ENCODE measurements around the gene LRRC8A.

Gene LRRC8A

DNA sequence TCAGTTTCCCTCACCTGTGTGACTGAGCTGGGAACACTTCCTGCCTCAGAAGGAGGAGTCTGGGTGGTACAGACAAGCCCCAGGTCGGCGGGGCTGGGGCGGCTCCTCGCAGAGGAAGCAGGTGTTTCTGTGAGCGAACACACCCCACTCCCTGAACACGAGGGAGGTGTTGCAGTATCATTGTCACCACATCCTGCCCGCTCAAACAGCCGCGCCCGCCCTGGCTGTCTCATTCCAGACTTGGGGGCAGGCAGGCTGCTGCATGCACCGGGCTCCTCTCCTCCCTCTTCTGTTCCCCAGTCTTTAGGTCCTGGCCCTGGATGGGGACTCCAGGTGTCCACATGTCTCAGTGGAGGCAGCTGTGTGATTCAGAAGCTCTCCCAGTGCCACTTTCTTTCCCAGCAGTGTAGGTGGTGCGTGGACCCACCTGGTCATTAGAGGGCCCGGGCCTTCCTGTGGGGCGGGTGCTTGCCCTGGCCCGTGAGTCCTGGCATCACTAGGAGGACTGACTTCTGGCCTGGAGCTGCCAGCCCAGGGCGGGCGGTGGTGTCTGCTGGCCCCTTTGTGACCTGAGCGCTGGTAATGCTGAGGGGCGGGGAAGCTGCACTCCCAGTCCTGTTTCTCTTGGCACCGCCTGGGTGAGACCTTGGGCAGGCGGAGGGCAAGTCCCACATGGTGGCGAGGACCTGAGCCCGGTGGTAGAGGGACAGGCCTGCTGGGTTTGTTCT is 20.6 kb downstream of the LRRC8A start:
- DNase-seq: no peak

DNA sequence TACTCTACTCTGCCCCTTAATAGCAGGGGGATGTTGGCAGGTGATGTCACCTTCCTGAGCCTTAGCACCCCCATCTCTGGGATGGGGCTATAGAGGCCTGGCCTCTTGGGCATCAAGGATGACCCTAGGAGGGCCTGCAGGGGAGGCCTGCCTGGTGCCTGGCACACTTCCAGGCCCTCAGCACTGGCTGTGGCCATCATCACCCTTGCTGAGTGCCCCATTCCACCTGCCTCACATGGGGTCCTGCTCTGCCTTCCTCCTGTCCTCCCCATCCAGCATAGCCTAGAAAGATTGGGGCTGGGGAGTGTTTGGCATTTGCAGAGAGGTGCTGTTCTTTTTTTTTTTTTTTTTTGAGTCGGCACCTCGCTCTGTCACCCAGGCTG is 21.1 kb downstream of the LRRC8A start:
- DNase-seq: no peak

GRCh38 chr9:128903871-128904620 is 22.1 kb downstream of the LRRC8A start:
- no peak for DNase-seq

GRCh38 chr9:128905964-128906363 is 24.0 kb downstream of the LRRC8A start:
- DNase-seq: no peak

DNA sequence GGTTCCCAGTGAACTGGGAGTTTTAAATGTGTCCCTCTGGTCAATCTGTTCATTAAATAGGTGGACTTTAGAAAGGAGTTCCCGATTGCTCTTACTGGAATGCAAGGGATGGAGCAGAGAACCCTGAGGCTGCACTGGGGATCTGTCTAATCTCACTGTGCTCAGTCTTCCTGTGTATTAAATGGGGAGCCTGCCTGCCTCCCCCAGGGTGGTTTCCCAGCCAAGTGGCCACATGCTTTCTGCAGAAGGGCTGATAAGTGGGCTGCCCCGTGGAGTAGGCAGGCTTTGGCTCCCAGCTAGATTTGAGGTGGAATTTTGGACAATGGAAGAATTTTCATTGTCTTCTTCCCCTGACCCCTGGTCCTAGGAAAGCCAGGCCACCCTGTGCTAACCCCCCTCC is 24.8 kb downstream of the LRRC8A start:
- no peak for DNase-seq

DNA sequence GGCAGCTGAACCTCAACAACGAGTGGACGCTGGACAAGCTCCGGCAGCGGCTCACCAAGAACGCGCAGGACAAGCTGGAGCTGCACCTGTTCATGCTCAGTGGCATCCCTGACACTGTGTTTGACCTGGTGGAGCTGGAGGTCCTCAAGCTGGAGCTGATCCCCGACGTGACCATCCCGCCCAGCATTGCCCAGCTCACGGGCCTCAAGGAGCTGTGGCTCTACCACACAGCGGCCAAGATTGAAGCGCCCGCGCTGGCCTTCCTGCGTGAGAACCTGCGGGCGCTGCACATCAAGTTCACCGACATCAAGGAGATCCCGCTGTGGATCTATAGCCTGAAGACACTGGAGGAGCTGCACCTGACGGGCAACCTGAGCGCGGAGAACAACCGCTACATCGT is 26.4 kb downstream of the LRRC8A start:
- DNase-seq: no peak

DNA sequence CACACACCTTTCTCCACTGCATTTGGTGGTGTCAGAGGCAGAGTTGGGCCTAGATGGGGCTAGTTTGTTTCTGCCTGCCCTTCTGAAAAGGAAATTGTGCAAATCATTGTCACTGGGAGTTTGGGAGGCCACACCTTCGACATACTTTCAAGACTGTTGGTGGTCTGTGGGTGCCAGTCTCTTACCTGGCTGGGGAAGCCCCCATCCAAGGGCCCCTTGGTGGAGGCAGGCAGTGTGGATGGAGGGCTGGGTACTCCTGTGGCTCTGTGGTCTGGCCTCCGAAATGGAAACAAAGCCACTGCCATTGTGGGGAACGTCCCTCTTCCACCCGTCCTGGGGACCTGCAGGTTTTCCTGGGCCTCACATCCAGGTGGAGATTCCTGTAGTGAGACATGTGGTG is 27.9 kb downstream of the LRRC8A start:
- DNase-seq: no peak

- DNase-seq: no peak
Measured at GRCh38 chr9:128910906-128911305, 29.0 kb downstream of the LRRC8A start.

- DNase-seq: no peak
Measured at GRCh38 chr9:128911529-128912035, 29.6 kb downstream of the LRRC8A start.

GRCh38 chr9:128912270-128912853 is 30.4 kb downstream of the LRRC8A start:
- no peak for DNase-seq

- no peak for DNase-seq
Measured at GRCh38 chr9:128913048-128913900, 31.3 kb downstream of the LRRC8A start.

DNA sequence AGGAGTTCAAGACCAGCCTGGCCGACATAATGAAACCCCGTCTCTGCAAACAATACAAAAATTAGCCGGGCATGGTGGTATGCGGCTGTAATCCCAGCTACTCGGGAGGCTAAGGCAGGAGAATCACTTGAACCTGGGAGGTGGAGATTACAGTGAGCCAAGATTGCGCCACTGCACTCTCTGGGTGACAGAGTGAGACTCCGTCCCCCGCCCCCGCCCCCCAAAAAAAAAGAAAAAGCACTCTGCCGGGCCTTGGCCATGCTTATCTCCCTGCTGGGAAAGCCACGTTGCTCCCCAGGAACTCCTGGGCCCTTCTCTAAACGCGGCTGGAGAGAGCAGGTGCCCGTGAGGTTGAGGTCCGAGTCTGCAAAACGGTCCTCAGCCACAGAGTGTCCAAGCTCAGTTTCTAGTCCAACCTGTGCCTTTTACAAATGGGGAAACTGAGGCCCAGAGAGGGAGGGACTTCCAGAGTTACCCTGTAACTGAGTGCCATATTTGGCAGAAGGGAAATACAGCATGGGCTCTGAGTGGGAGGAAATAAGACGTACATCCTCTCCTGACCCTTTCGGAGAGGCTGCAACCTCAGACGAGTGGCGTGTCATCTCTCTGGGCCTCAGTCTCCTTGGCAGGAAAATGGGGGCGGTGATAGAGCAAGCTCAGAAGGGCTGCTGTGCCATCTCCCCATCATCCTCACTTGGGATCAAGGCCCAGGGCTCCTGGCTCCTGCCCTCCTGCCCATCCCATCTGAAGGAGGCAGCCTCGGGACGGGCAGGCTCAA is 32.3 kb downstream of the LRRC8A start:
- no peak for DNase-seq

- no peak for DNase-seq
Measured at GRCh38 chr9:128916204-128916603, 34.3 kb downstream of the LRRC8A start.

- no peak for DNase-seq
Measured at GRCh38 chr9:128916745-128917144, 34.8 kb downstream of the LRRC8A start.

- no peak for DNase-seq
Measured at GRCh38 chr9:128917151-128917849, 35.4 kb downstream of the LRRC8A start.

GRCh38 chr9:128918921-128919320 is 37.0 kb downstream of the LRRC8A start:
- DNase-seq: no peak

DNA sequence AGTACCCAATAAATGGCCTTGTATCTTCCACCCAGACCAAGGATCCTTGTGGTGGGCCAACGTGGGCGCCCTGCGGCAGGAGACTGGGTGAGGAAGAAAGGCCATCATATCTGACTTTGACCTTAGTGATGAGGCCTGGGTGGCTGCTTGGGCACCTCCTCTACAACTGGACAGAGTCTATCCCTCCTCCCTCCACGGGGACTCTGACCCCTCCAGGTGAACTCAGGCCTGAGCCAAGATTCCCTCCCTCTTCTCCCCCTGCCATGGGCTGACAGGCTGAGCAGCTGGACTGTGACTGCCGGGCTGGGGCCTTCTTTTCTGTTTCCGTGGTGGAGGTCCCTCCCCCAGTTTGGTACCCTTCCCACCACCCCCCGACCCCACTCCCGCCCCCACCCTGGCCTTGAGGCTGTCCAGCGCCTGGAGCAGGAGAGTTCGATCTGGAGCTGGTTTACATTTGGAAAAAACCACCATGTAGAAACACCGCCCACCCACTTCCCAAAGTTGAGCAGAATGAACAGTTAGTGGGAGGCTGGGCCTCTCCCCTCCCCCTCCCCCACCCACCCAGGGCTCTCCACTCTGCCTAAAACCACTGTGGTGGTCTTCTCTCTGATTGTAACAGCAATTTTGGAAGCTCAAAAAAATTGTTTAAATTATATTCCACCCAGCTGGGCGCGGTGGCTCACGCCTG is 37.6 kb downstream of the LRRC8A start:
- DNase-seq: no peak

DNA sequence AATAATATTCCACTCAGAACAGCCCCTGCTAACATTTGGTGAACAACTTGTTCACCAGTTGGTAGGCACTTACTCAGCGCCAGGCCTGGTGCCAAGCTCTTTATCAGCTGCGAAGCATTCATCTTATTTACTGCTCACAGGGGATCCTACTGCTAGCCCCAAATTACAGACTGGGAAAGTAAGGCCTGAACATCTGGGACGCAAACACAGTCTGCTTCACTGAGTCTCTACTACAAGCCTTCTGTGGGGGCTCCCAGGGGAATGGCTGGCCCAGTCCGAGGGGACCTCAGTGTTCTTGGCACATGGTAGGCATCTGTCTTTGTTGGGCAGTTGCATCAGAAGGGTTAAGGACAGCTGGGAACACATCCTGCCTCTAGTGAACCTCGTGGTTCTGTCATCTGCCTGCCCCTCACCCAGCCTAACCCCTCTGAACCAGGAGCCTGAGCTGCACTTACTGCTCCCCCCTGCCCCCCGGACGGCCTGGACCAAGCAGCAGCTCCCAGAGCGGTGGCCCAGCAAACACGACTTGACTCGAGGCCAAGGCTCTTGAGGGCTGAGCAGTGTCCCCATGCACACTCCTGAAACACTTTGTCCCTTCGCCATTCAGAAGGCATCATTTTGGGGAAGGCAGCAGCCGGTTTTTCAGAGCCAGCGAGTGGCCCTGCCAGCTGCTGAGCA is 38.6 kb downstream of the LRRC8A start, which contains the start of gene PHYHD1:
Gene PHYHD1 (plus strand): TSS at position 602 of the 678 bp plus-strand sequence. CDS start 1,342 bp downstream, outside the sequence.
- DNase-seq: peak; percentile 85

DNA sequence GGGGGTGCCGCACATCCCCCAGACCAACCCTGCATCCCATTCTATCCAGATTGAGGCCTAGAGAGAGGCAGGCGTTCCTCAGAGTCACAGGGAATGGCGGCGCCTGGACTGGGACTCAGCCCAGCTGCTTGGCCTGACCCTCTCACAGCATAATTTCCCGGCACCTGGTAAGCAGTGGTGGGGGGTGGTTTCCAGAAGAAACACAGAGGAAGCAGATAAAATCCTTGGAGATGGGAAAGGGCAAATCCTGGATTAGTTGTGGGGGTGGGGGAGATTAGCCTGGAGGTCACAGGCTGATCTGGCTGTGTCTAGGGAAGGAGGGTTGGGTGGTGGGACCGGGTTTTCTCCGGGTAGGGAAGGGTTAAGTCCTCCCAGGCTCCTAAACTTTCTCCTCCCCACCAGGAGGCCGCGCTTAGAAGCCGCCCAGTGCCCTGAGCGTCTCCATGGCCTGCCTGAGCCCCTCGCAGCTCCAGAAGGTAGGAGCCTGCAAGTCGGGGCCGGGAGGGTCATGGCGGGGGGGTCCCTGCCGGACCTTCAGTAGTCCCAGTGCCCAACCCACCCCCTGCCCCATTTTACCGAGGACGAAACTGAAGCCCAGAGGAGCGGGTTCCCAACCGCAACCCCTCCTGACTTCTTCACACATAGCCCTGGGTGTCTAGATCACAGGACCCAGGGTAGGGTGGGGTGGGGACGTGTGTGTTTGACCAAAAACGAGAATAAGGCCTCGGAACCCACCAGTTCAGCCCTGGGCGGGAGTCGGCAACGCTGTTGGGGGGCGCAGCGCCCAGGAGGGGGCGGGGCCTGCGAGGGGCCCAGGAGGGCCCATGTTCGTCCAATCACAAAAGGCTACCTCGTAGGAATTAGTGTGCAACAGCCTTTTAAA is 40.2 kb downstream of the LRRC8A start:
- DNase-seq: no peak
